Rectal smooth muscle tissue (tissue), 1 donor: ENCODE measurements around the gene PEF1.

Source experiments
- H3K27ac ChIP-seq: one replicate; pipeline ENCODE4 v1.7.0; 2013; ENCODE audit warnings: low read depth, low read length, inconsistent platforms
- H3K27me3 ChIP-seq: one replicate; pipeline ENCODE4 v1.7.0; 2013; ENCODE audit warnings: low read length; ENCODE audit not compliant: control insufficient read depth, insufficient read depth
- H3K36me3 ChIP-seq: one replicate; pipeline ENCODE4 v1.7.0; 2013; ENCODE audit warnings: low read length; ENCODE audit not compliant: control insufficient read depth, insufficient read depth
- H3K4me1 ChIP-seq: one replicate; pipeline ENCODE4 v1.7.0; 2013; ENCODE audit warnings: low read length; ENCODE audit not compliant: control insufficient read depth, insufficient read depth
- H3K4me3 ChIP-seq: one replicate; pipeline ENCODE4 v1.7.0; 2013; ENCODE audit warnings: low read length
- H3K9ac ChIP-seq: one replicate; pipeline ENCODE4 v1.7.0; 2013; ENCODE audit warnings: low read length

Gene PEF1

DNA sequence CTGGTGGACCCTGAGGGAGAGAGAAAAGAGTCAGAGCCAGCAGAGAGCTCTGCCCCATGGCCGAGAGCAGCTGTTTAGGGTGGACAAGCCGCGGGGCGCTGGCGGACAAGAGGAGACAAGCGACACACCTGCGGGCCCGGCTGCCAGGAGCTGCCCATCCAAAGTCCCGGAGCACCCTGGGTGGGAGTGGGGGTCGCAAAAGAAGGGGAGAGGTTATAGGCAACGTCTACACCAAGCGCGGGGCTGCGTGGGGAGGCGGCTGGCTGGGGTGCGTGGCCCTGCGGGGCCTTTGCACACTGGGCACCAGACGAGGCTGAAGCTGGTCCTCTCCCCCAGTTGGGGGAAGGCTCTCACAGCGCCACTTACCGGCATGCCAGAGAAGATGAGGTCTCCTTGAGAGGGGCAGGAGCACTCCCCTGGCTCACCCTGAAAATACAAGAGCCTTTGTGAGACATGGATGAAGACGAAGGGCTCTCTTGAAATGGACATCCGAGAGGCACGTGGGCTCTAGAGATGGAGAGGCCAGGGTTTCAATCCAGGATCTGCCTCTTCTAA is 35.1 kb upstream of the PEF1 start:
- no peaks in the 10 kb centered on the region for H3K27me3 ChIP-seq
- H3K27ac ChIP-seq = no peak overlapping the region
- no peak overlapping the region for H3K9ac ChIP-seq
- H3K4me3 ChIP-seq = no peak overlapping the region
- peaks cover 12% of the 10 kb centered on the region for H3K4me1 ChIP-seq
- peaks cover 4% of the 10 kb centered on the region for H3K36me3 ChIP-seq

DNA sequence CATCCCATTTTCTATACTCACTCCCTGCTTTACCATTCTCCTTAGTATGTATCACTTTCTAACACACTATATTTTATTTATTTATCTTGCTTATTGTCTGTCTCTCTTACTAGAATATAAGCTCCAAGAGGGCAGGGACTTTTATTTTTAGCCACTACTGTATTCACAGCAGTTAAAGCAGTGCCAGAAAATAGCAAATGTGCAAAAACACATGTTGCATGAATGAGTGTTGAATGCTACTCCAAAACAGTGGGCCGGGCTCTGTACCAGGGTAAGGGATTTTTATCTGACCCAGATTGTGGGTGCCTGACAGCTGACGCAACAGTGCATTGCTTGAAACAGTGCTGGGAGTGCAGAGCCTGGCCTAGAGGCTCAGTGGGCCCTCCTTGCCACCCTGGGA is 34.4 kb upstream of the PEF1 start:
- Histone ChIP-seq H3K9ac (no peak overlapping the region), H3K27me3 (no peaks in the 10 kb centered on the region), H3K4me3 (no peak overlapping the region), H3K27ac (no peak overlapping the region), H3K4me1 (peaks cover 17% of the 10 kb centered on the region), H3K36me3 (peaks cover 4% of the 10 kb centered on the region)

- H3K4me1 ChIP-seq = peaks cover 18% of the 10 kb centered on the region
- no peak overlapping the region for H3K4me3 ChIP-seq
- peaks cover 4% of the 10 kb centered on the region for H3K36me3 ChIP-seq
- no peak overlapping the region for H3K27ac ChIP-seq
- no peaks in the 10 kb centered on the region for H3K27me3 ChIP-seq
- no peak overlapping the region for H3K9ac ChIP-seq
Observed at GRCh38 chr1:31678681-31679080, 34.0 kb upstream of the PEF1 start.

DNA sequence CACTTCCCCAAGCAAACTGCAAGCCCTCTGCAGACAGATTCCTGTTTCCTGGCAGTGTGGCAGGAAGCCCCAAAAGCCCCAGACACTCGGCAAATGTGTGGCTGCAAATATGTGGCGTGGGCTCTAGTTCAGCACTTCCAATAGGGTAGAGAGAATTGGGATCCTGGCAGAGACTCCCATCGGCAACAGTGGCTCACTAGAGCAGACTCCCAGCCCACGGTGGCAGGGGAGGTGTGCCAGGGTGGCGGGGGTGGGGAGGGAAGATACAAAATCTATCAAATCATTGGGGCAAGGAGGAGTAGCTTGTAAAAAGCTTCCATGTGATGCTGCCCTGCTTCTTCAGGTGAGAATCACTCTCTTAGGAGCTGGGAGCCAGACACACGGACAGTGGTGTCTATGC is 33.3 kb upstream of the PEF1 start:
- H3K27me3 ChIP-seq = no peaks in the 10 kb centered on the region
- no peak overlapping the region for H3K4me3 ChIP-seq
- H3K9ac ChIP-seq = no peak overlapping the region
- no peak overlapping the region for H3K27ac ChIP-seq
- H3K36me3 ChIP-seq = peaks cover 4% of the 10 kb centered on the region
- H3K4me1 ChIP-seq = peaks cover 24% of the 10 kb centered on the region

- H3K4me3 ChIP-seq = no peak overlapping the region
- H3K36me3 ChIP-seq = peaks cover 4% of the 10 kb centered on the region
- H3K9ac ChIP-seq = no peak overlapping the region
- H3K4me1 ChIP-seq = peaks cover 29% of the 10 kb centered on the region
- H3K27me3 ChIP-seq = no peaks in the 10 kb centered on the region
- no peak overlapping the region for H3K27ac ChIP-seq
Observed at GRCh38 chr1:31677401-31677800, 32.7 kb upstream of the PEF1 start.

- Histone ChIP-seq H3K36me3 (peaks cover 4% of the 10 kb centered on the region), H3K27me3 (no peaks in the 10 kb centered on the region), H3K27ac (peak overlapping the region; percentile 64), H3K4me3 (no peak overlapping the region), H3K4me1 (peaks cover 31% of the 10 kb centered on the region), H3K9ac (no peak overlapping the region)
Observed at GRCh38 chr1:31675756-31676155, 31.1 kb upstream of the PEF1 start.

- H3K36me3 ChIP-seq = peaks cover 4% of the 10 kb centered on the region
- no peaks in the 10 kb centered on the region for H3K27me3 ChIP-seq
- H3K9ac ChIP-seq = no peak overlapping the region
- H3K4me1 ChIP-seq = peaks cover 37% of the 10 kb centered on the region
- H3K27ac ChIP-seq = peak overlapping the region; percentile 64
- peak overlapping the region; percentile 18 for H3K4me3 ChIP-seq
Observed at GRCh38 chr1:31675161-31675560, 30.5 kb upstream of the PEF1 start.

DNA sequence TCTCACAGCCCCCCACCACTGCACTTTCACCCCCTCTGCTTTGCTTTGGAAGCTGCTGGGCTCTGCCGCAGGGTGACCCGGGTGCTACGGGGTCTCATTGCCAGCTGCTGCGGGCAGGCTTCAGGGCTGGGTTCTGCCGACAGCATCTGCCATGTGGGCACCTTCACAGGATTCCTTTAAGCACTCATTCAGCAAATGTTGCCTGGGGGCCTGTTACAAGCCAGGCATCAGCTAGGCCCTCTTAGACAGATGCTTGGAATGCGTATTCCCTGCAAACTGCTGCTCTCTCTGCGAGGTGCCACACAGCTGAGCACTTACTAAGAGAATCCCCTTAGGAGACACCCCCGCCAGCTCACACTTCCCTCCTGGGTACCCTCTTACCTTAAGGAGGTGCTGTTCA is 29.9 kb upstream of the PEF1 start:
- Histone ChIP-seq H3K27ac (peak overlapping the region; percentile 64), H3K4me3 (no peak overlapping the region), H3K4me1 (peaks cover 42% of the 10 kb centered on the region), H3K36me3 (peaks cover 4% of the 10 kb centered on the region), H3K9ac (no peak overlapping the region), H3K27me3 (no peaks in the 10 kb centered on the region)

GRCh38 chr1:31673433-31673832 is 28.8 kb upstream of the PEF1 start:
- Histone ChIP-seq H3K9ac (no peak overlapping the region), H3K4me3 (no peak overlapping the region), H3K36me3 (no peaks in the 10 kb centered on the region), H3K27me3 (no peaks in the 10 kb centered on the region), H3K27ac (peak overlapping the region; percentile 64), H3K4me1 (peaks cover 48% of the 10 kb centered on the region)

GRCh38 chr1:31672986-31673385 is 28.3 kb upstream of the PEF1 start:
- Histone ChIP-seq H3K27me3 (no peaks in the 10 kb centered on the region), H3K9ac (no peak overlapping the region), H3K36me3 (no peaks in the 10 kb centered on the region), H3K27ac (peak overlapping the region; percentile 64), H3K4me3 (no peak overlapping the region), H3K4me1 (peaks cover 48% of the 10 kb centered on the region)

- H3K9ac ChIP-seq = no peak overlapping the region
- no peak overlapping the region for H3K4me3 ChIP-seq
- H3K36me3 ChIP-seq = no peaks in the 10 kb centered on the region
- no peaks in the 10 kb centered on the region for H3K27me3 ChIP-seq
- H3K4me1 ChIP-seq = peaks cover 52% of the 10 kb centered on the region
- peak overlapping the region; percentile 70 for H3K27ac ChIP-seq
Observed at GRCh38 chr1:31671561-31672201, 27.0 kb upstream of the PEF1 start.

- H3K36me3 ChIP-seq = no peaks in the 10 kb centered on the region
- no peak overlapping the region for H3K9ac ChIP-seq
Observed at GRCh38 chr1:31671147-31671546, 26.5 kb upstream of the PEF1 start.

DNA sequence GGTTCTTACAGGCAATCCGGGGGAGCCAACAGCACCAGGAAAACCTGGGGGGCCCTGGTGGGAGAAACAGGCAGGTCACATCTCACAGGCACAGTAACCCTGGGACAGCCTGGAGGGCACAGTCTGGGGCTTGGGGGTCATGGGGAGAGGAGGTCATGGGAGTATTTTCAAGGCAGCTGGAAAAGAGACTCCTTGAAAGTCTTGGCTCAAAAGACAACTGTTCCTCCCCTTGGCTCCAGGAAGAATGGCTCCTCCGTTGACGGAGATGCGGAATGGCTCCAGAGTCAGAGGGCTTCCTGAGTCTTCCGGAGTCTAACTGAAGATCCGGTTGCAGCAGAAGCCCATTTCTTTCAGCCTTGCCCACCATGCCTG is 25.9 kb upstream of the PEF1 start:
- H3K36me3 ChIP-seq = no peaks in the 10 kb centered on the region
- H3K27ac ChIP-seq = peak overlapping the region; percentile 70
- no peaks in the 10 kb centered on the region for H3K27me3 ChIP-seq
- H3K4me1 ChIP-seq = peaks cover 59% of the 10 kb centered on the region
- peak overlapping the region; percentile 45 for H3K4me3 ChIP-seq
- no peak overlapping the region for H3K9ac ChIP-seq

More at GRCh38 chr1:31671147-31671546, 26.5 kb upstream of the PEF1 start:
- Histone ChIP-seq H3K27me3 (no peaks in the 10 kb centered on the region), H3K4me3 (peak overlapping the region; percentile 45), H3K27ac (peak overlapping the region; percentile 70), H3K4me1 (peaks cover 55% of the 10 kb centered on the region)
